Right lobe of liver (tissue), 6 donors: Measurements from ENCODE around the gene APOB. TPM values are rescaled to one million over a fixed set of nuclear protein-coding genes. Genes with fewer than 3 reads are reported as not detected.

Source experiments
- ATAC-seq, 4 donors: fragments of 200-7000 bp; cut with Tn5 transposase; one replicate each; pipeline ENCODE4 v1.9.1; 2020; ENCODE audit warnings: mild to moderate bottlenecking in 4 of 4, moderate library complexity in 4 of 4
- DNase-seq, 3 donors: peaks; one replicate each; pipeline ENCODE4 v3.0.0-alpha.2; 2020
- H3K27ac ChIP-seq, 3 donors: fragments of 200-600 bp; one replicate each; pipeline ENCODE4 v1.8.0; 2022
- H3K27me3 ChIP-seq, 2 donors: fragments of 200-600 bp; one replicate each; pipeline ENCODE4 v1.8.0; 2022
- H3K36me3 ChIP-seq, 4 donors: fragments of 200-600 bp; sonication (generic) in 1 of 4; one replicate each; pipeline versions ENCODE4 v1.5.1 to v1.8.0; 2017 to 2022; ENCODE audit warnings: control low read depth in 1 of 4
- H3K4me1 ChIP-seq, 4 donors: fragments of 200-600 bp; sonication (generic) in 1 of 4; one replicate each; pipeline versions ENCODE4 v1.5.1 to v1.8.0; 2017 to 2022; ENCODE audit warnings: control low read depth in 1 of 4
- H3K4me3 ChIP-seq, 3 donors: fragments of 200-600 bp; one replicate each; pipeline ENCODE4 v1.8.0; 2022
- H3K9me3 ChIP-seq, 4 donors: fragments of 200-600 bp; sonication (generic) in 1 of 4; one replicate each; pipeline versions ENCODE4 v1.5.1 to v1.8.0; 2017 to 2022; ENCODE audit warnings: control low read depth in 1 of 4
- CTCF ChIP-seq, 4 donors: fragments of 200-600 bp in 3 of 4; fragments of 450-650 bp in 1 of 4; IDR thresholded peaks; one replicate each; pipeline versions ENCODE4 v1.5.1 to v1.8.0; 2016 to 2022; ENCODE audit warnings: antibody characterized with exemption in 4 of 4, mild to moderate bottlenecking in 2 of 4
- POLR2A ChIP-seq: fragments of 450-650 bp; IDR thresholded peaks from one replicate; pipeline ENCODE4 v1.6.1; 2017; ENCODE audit warnings: antibody characterized with exemption, mild to moderate bottlenecking
- WGBS: methylation state at CpG from one replicate; pipeline ENCODE4 v1.1.6; 2018; ENCODE audit warnings: low coverage, low lambda C conversion rate; ENCODE audit not compliant: insufficient coverage; ENCODE audit errors: missing lambda C conversion rate; 5-methylcytosine and 5-hydroxymethylcytosine counted together
- intact Hi-C, 2 donors: fragments of 100-400 bp; cut with DNase I; formaldehyde crosslinking; loops; one replicate each; pipeline versions ENCODE4 v1.11.2 to v1.14.1; 2022
- total RNA-seq, 6 experiments: library from RNA; depleted of rRNA in 2 of 6; stranded (reverse); fragments of >200 nt in 2 of 6; fragmentation: NEBNext Ultra II Directional in 3 of 6; extraction: Animal tissue kit (Norgen Biotek cat#: 25700) in 3 of 6; gene quantifications; one replicate each; pipeline versions ENCODE4 v1.1.0 to v1.2.4, GENCODE V29; 2016 to 2023
- donor health status: DM: no; HTN: yes; CAD: no.
- donor health status: DM: no; HTN: no; CAD: no.
- donor health status: DM: no; HTN: no; CAD: no.
- donor health status: DM: no; HTN: yes; CAD: no.
- donor health status: DM: no; HTN: yes; CAD: no.

Gene APOB
- total RNA-seq, 6 experiments from 2014 or later: 2,615 to 3,271 (median 2,774) TPM

DNA sequence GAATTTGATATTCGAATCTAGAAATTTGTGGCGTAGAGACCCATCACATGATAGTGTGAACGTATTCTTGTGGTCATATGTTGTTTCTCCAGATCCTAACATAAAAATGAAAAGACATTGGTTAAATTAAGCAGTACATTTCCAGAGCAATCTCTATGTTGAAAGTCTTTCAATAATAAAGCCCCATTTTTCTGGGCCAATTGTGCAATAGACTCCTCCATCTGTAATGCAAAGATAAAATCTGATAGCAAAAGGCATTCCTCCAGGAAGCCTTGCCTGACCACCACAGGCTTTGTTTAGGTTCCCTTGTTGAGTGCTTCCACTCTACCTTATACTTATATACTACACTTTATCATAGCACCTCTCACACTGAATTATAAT, 31.3 kb downstream of the APOB start:
- WGBS: 68% methylated on average over 3 of the region's 3 CpGs
- no peak for DNase-seq
- Histone ChIP-seq H3K9me3 (no peaks in the 10 kb centered on the region), H3K4me1 (peaks cover 0 to 10% (median 0%) of the 10 kb centered on the region in 4 donors), H3K36me3 (peaks cover 0 to 97% (median 70%) of the 10 kb centered on the region in 4 donors), H3K27me3 (no peaks in the 10 kb centered on the region), H3K4me3 (no peak overlapping the region), H3K27ac (no peak overlapping the region)
- intact Hi-C loops: no loop called here
- TF ChIP-seq POLR2A: no peak
- TF ChIP-seq CTCF (IDR thresholded peaks at IDR 0.05): no peak
- ATAC-seq: no peak

- H3K27me3 ChIP-seq: no peaks in the 10 kb centered on the region
- H3K27ac ChIP-seq: no peak overlapping the region
- TF ChIP-seq CTCF (IDR thresholded peaks at IDR 0.05) (no peak), POLR2A (no peak)
- WGBS: 69% methylated on average over 7 of the region's 8 CpGs
- peaks cover 0 to 10% (median 0%) of the 10 kb centered on the region in 4 donors for H3K4me1 ChIP-seq
- intact Hi-C loops: no loop called here
- DNase-seq (no peak), ATAC-seq (peak in 2 of 4 donors; percentile 10 to 16)
- no peaks in the 10 kb centered on the region for H3K9me3 ChIP-seq
- H3K4me3 ChIP-seq: no peak overlapping the region
- H3K36me3 ChIP-seq: peaks cover 0 to 97% (median 68%) of the 10 kb centered on the region in 4 donors
These were observed 31.9 kb downstream of the APOB start for GRCh38 chr2:21011876-21012556.

DNA sequence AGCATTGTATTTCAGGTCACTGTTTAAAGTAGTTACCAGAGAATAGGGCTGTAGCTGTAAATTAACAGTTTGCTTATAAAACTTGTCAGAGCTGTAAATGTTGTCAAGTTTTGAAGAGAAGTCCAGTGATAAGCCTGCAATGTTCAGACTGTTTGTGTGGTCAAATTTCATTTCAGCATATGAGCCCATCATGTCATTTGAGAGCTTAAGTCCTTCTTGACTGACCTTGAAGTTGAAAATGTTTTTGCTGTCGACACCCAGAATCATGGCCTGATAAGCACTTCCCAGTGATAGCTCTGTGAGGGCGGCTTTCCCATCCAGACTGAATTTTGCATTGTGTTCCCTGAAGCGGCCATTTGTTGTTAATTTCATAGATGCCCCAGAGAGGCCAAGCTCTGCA, 32.4 kb downstream of the APOB start:
- peaks cover 0 to 99% (median 65%) of the 10 kb centered on the region in 4 donors for H3K36me3 ChIP-seq
- TF ChIP-seq POLR2A (no peak), CTCF (IDR thresholded peaks at IDR 0.05) (no peak)
- no peak overlapping the region for H3K4me3 ChIP-seq
- no peaks in the 10 kb centered on the region for H3K9me3 ChIP-seq
- no peak for ATAC-seq
- intact Hi-C loops: no loop called here
- no peaks in the 10 kb centered on the region for H3K27me3 ChIP-seq
- DNase-seq: no peak
- WGBS: 69% methylated on average over 2 of the region's 3 CpGs
- no peak overlapping the region for H3K27ac ChIP-seq
- H3K4me1 ChIP-seq: peaks cover 0 to 10% (median 0%) of the 10 kb centered on the region in 4 donors

DNA sequence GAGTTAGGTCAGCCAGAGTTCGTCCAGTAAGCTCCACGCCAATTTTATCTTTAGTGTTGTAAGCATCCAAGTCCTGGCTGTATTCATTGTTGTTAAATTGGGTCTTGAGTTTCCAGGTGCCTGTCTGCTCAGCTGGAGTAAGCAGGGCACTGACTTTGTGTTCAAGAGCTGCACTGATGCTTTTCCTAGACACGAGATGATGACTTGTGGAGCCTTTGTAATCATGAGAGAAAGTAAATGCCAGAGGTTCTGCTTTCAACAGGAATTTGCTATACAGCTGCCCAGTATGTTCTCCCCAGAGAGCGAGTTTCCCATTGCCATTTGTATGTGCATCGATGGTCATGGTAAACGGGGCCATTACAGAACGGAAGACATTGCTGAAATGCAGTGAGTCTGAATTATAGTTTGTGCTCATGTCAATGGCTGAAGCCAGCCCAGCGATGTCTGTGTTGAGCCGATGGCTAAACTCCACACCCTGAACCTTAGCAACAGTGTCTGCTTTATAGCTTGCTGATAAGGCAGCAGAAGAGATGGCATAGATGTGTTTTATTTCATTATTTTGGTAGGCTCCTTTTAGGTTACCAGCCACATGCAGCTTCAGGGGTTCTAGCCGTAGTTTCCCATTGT, 32.9 kb downstream of the APOB start:
- DNase-seq: no peak

More for the DNA sequence above, 32.9 kb downstream of the APOB start:
- peaks cover 0 to 10% (median 0%) of the 10 kb centered on the region in 4 donors for H3K4me1 ChIP-seq
- WGBS: 77% methylated on average over 10 of the region's 10 CpGs
- H3K4me3 ChIP-seq: no peak overlapping the region
- peak in 2 of 4 donors; percentile 2 for ATAC-seq
- peaks cover 0 to 99% (median 61%) of the 10 kb centered on the region in 4 donors for H3K36me3 ChIP-seq
- no peak overlapping the region for H3K27ac ChIP-seq
- intact Hi-C loops: no loop called here
- H3K9me3 ChIP-seq: no peaks in the 10 kb centered on the region
- no peaks in the 10 kb centered on the region for H3K27me3 ChIP-seq
- TF ChIP-seq CTCF (IDR thresholded peaks at IDR 0.05) (no peak), POLR2A (peak; percentile 7)
